ENCODE data around the gene SLC13A4. TPM values are rescaled to one million over a fixed set of nuclear protein-coding genes. Genes with fewer than 3 reads are reported as not detected.
"Not testable (repeated sequence)": the region's sequence is repeated elsewhere in the genome, so short reads cannot be mapped to it uniquely, and the experiment has no call there.

The SLC13A4 gene
- total RNA-seq, 1 donor, result 0.36 TPM

- Histone ChIP-seq H3K27me3 (ENCODE audit: insufficient read depth, low read length) (no peaks in the 10 kb centered on the region), H3K79me2 (ENCODE audit: insufficient read depth, low read length) (no peaks in the 10 kb centered on the region), H3K4me2 (ENCODE audit: insufficient read depth, low read length) (no peak overlapping the region), H3K4me3 (ENCODE audit: insufficient read depth, low read length) (no peak overlapping the region), H2AFZ (ENCODE audit: low read length) (no peak overlapping the region), H3K36me3 (ENCODE audit: insufficient read depth, low read length) (peaks cover 38% of the 10 kb centered on the region), H3K27ac (ENCODE audit: low read depth, low read length) (no peak overlapping the region), H3K9me3 (ENCODE audit: low read depth, low read length) (no peaks in the 10 kb centered on the region), H3K4me1 (ENCODE audit: insufficient read depth, low read length) (no peaks in the 10 kb centered on the region), H4K20me1 (ENCODE audit: insufficient read depth, low read length) (no peaks in the 10 kb centered on the region)
- no peak for TF ChIP-seq CTCF (IDR thresholded peaks at IDR 0.05; ENCODE audit: extremely low read depth, low read depth, low read length)
- no peak for DNase-seq (ENCODE audit: insufficient read length, low spot score, missing footprints)
These were observed 83.3 kb downstream of the SLC13A4 start for GRCh38 chr7:135644729-135645128.

GRCh38 chr7:135644154-135644553 lies 83.8 kb downstream of the SLC13A4 start:
- H4K20me1 ChIP-seq (ENCODE audit: insufficient read depth, low read length), result no peaks in the 10 kb centered on the region
- no peak overlapping the region for H3K27ac ChIP-seq (ENCODE audit: low read depth, low read length)
- no peaks in the 10 kb centered on the region for H3K4me1 ChIP-seq (ENCODE audit: insufficient read depth, low read length)
- no peak overlapping the region for H3K4me2 ChIP-seq (ENCODE audit: insufficient read depth, low read length)
- TF ChIP-seq CTCF (IDR thresholded peaks at IDR 0.05; ENCODE audit: extremely low read depth, low read depth, low read length), result no peak
- H3K79me2 ChIP-seq (ENCODE audit: insufficient read depth, low read length), result no peaks in the 10 kb centered on the region
- H3K4me3 ChIP-seq (ENCODE audit: insufficient read depth, low read length), result no peak overlapping the region
- peaks cover 44% of the 10 kb centered on the region for H3K36me3 ChIP-seq (ENCODE audit: insufficient read depth, low read length)
- no peaks in the 10 kb centered on the region for H3K9me3 ChIP-seq (ENCODE audit: low read depth, low read length)
- DNase-seq (ENCODE audit: insufficient read length, low spot score, missing footprints), result no peak
- H3K27me3 ChIP-seq (ENCODE audit: insufficient read depth, low read length), result no peaks in the 10 kb centered on the region
- H2AFZ ChIP-seq (ENCODE audit: low read length), result no peak overlapping the region

- H3K36me3 ChIP-seq (ENCODE audit: insufficient read depth, low read length), result peaks cover 30% of the 10 kb centered on the region
These were observed 88.3 kb downstream of the SLC13A4 start for GRCh38 chr7:135639690-135640089.

GRCh38 chr7:135634191-135634878 lies 93.7 kb downstream of the SLC13A4 start:
- TF ChIP-seq CTCF (IDR thresholded peaks at IDR 0.05; ENCODE audit: extremely low read depth, low read depth, low read length), result no peak
- Histone ChIP-seq H3K36me3 (ENCODE audit: insufficient read depth, low read length) (peaks cover 27% of the 10 kb centered on the region), H3K27ac (ENCODE audit: low read depth, low read length) (no peak overlapping the region), H3K79me2 (ENCODE audit: insufficient read depth, low read length) (no peaks in the 10 kb centered on the region), H3K4me3 (ENCODE audit: insufficient read depth, low read length) (no peak overlapping the region), H3K9me3 (ENCODE audit: low read depth, low read length) (no peaks in the 10 kb centered on the region), H3K27me3 (ENCODE audit: insufficient read depth, low read length) (no peaks in the 10 kb centered on the region), H3K4me1 (ENCODE audit: insufficient read depth, low read length) (no peaks in the 10 kb centered on the region), H2AFZ (ENCODE audit: low read length) (no peak overlapping the region), H3K4me2 (ENCODE audit: insufficient read depth, low read length) (no peak overlapping the region), H4K20me1 (ENCODE audit: insufficient read depth, low read length) (no peaks in the 10 kb centered on the region)
- DNase-seq (ENCODE audit: insufficient read length, low spot score, missing footprints), result no peak

More at GRCh38 chr7:135639690-135640089, 88.3 kb downstream of the SLC13A4 start:
- H3K79me2 ChIP-seq (ENCODE audit: insufficient read depth, low read length); H4K20me1 ChIP-seq (ENCODE audit: insufficient read depth, low read length); H3K9me3 ChIP-seq (ENCODE audit: low read depth, low read length); H2AFZ ChIP-seq (ENCODE audit: low read length); H3K4me3 ChIP-seq (ENCODE audit: insufficient read depth, low read length); H3K4me2 ChIP-seq (ENCODE audit: insufficient read depth, low read length); H3K4me1 ChIP-seq (ENCODE audit: insufficient read depth, low read length); H3K27me3 ChIP-seq (ENCODE audit: insufficient read depth, low read length); DNase-seq (ENCODE audit: insufficient read length, low spot score, missing footprints); H3K27ac ChIP-seq (ENCODE audit: low read depth, low read length): not testable (repeated sequence)

Small RNA genes within 50 kb of the gene (small RNA-seq; reads per million reads assigned to genes)
- gene RNU6-1154P, result not detected

Other genes starting within 250 kb of the SLC13A4 start
- 13.4 and 14.1 TPM in 2 replicates for gene CNOT4, start 218.1 kb downstream of the SLC13A4 start, total RNA-seq
- gene NUP205, start 170.3 kb downstream of the SLC13A4 start, total RNA-seq, result 29.5 and 33.7 TPM in 2 replicates
- gene STMP1, start 65.7 kb downstream of the SLC13A4 start, total RNA-seq, result 18.8 and 21.5 TPM in 2 replicates
- gene FAM180A, start 20.6 kb upstream of the SLC13A4 start, total RNA-seq, result 23.5 and 28.9 TPM in 2 replicates
- gene MTPN, start 249.2 kb upstream of the SLC13A4 start, total RNA-seq, result 117 and 127 TPM in 2 replicates